B cell (primary cell): Measurements from ENCODE around the gene PGGHG. TPM values are rescaled to one million over a fixed set of nuclear protein-coding genes. Genes with fewer than 3 reads are reported as not detected.
"Not testable (repeated sequence)": the region's sequence is repeated elsewhere in the genome, so short reads cannot be mapped to it uniquely, and the experiment has no call there.

ENCODE experiments used
- ATAC-seq: fragments of 200-7000 bp; cut with Tn5 transposase; one replicate; pipeline ENCODE4 v1.10.0; 2021; ENCODE audit warnings: low read depth, mild to moderate bottlenecking, moderate number of reproducible peaks, moderate library complexity
- CTCF ChIA-PET: fragments of 350-600 bp; sonication (Branson Sonifier 250); formaldehyde crosslinking; loops from one replicate; lab custom pipeline; 2021; ENCODE audit warnings: antibody characterized with exemption, inconsistent platforms; lab: Charles Lee
- POLR2A ChIA-PET: fragments of 350-600 bp; sonication (Branson Sonifier 250); formaldehyde crosslinking; loops from one replicate; lab custom pipeline; 2021; ENCODE audit warnings: antibody characterized with exemption; lab: Charles Lee
- DNase-seq: peaks from one replicate; pipeline ENCODE4 v3.0.0; 2013
- H2AFZ ChIP-seq: 2 replicates; pipeline ENCODE4 v1.6.1; 2012; ENCODE audit warnings: mild to moderate bottlenecking, low read depth, low read length; ENCODE audit not compliant: insufficient read depth, poor library complexity, severe bottlenecking
- H3K27ac ChIP-seq, 2 donors: 1 replicate in 1 of 2; 2 replicates in 1 of 2; pipeline ENCODE4 v1.5.1; 2012 to 2013; ENCODE audit warnings: low read length in 2 of 2, mild to moderate bottlenecking in 2 of 2, moderate library complexity in 1 of 2
- H3K27me3 ChIP-seq, 4 experiments: fragments of 200-600 bp in 1 of 4; sonication (generic) in 1 of 4; replicated peaks in 1 of 4; 1 replicate in 2 of 4; 2 replicates in 2 of 4; pipeline versions ENCODE4 v1.6.1 to v1.7.0; 2013 to 2016; ENCODE audit warnings: low read length in 3 of 4, mild to moderate bottlenecking in 2 of 4, mixed read lengths in 1 of 4, moderate library complexity in 1 of 4; ENCODE audit not compliant: insufficient read depth in 4 of 4, control insufficient read depth in 3 of 4; ENCODE audit errors: control extremely low read depth in 1 of 4
- H3K36me3 ChIP-seq, 2 experiments: replicated peaks in 1 of 2; 1 replicate in 1 of 2; 2 replicates in 1 of 2; pipeline versions ENCODE4 v1.6.1 to v1.7.1; 2013; ENCODE audit warnings: low read length in 1 of 2; ENCODE audit not compliant: insufficient read depth in 2 of 2, control insufficient read depth in 1 of 2; ENCODE audit errors: control extremely low read depth in 1 of 2, extremely low read depth in 1 of 2
- H3K4me1 ChIP-seq, 2 donors: fragments of 200-600 bp in 1 of 2; sonication (generic) in 1 of 2; 1 replicate in 1 of 2; 2 replicates in 1 of 2; pipeline versions ENCODE4 v1.5.1 to v1.6.1; 2013 to 2017; ENCODE audit warnings: low read length in 2 of 2; ENCODE audit not compliant: control insufficient read depth in 2 of 2, insufficient read depth in 2 of 2
- H3K4me2 ChIP-seq: replicated peaks from 2 replicates; pipeline ENCODE3; 2012; ENCODE audit warnings: mild to moderate bottlenecking, low read depth, low read length; ENCODE audit not compliant: poor library complexity, severe bottlenecking
- H3K4me3 ChIP-seq, 5 experiments: fragments of 200-600 bp in 1 of 5; sonication (generic) in 1 of 5; 1 replicate in 3 of 5; 2 replicates in 2 of 5; pipeline versions ENCODE4 v1.5.1 to v1.7.0; 2011 to 2016; ENCODE audit warnings: low read length in 4 of 5, mild to moderate bottlenecking in 4 of 5, low read depth in 2 of 5, control low read depth in 1 of 5, moderate library complexity in 1 of 5; ENCODE audit not compliant: insufficient read depth in 1 of 5; ENCODE audit errors: control extremely low read depth in 1 of 5, extremely low read depth in 1 of 5
- H3K79me2 ChIP-seq: fragments of 200-600 bp; sonication (generic); one replicate; pipeline ENCODE4 v1.6.0; 2016; ENCODE audit warnings: low read length; ENCODE audit not compliant: control insufficient read depth, insufficient read depth
- H3K9ac ChIP-seq: fragments of 200-600 bp; sonication (generic); 2 replicates; pipeline ENCODE4 v1.6.1; 2017; ENCODE audit warnings: mild to moderate bottlenecking, low read length, moderate library complexity
- H3K9me3 ChIP-seq, 3 donors: one replicate each; pipeline versions ENCODE4 v1.6.1 to v1.7.1; 2013; ENCODE audit warnings: low read length in 2 of 3; ENCODE audit not compliant: control insufficient read depth in 2 of 3, insufficient read depth in 1 of 3; ENCODE audit errors: control extremely low read depth in 1 of 3
- H4K20me1 ChIP-seq: 2 replicates; pipeline ENCODE4 v1.6.0; 2012; ENCODE audit warnings: mild to moderate bottlenecking, low read length; ENCODE audit not compliant: insufficient read depth, control insufficient read depth, poor library complexity, severe bottlenecking
- H3K27ac Mint-ChIP-seq: one replicate; pipeline ENCODE4 v1.8.0; 2021; ENCODE audit warnings: mixed read lengths
- H3K27me3 Mint-ChIP-seq: one replicate; pipeline ENCODE4 v1.8.0; 2021; ENCODE audit warnings: mixed read lengths
- H3K4me1 Mint-ChIP-seq: one replicate; pipeline ENCODE4 v1.8.0; 2021; ENCODE audit warnings: mixed read lengths
- H3K4me3 Mint-ChIP-seq: one replicate; pipeline ENCODE4 v1.8.0; 2021; ENCODE audit warnings: mixed read lengths
- H3K9me3 Mint-ChIP-seq: one replicate; pipeline ENCODE4 v1.8.0; 2022; ENCODE audit warnings: mixed read lengths; ENCODE audit not compliant: insufficient read depth
- WGBS: methylation state at CpG from one replicate; pipeline ENCODE4 v1.1.5; 2013; ENCODE audit warnings: missing lambda C conversion rate; ENCODE audit not compliant: insufficient coverage; 5-methylcytosine and 5-hydroxymethylcytosine counted together
- intact Hi-C: fragments of 100-400 bp; cut with micrococcal nuclease; formaldehyde crosslinking; loops from one replicate; pipeline ENCODE4 v1.10.0; 2022
- polyA plus RNA-seq: library from polyadenylated mRNA; depleted of rRNA; stranded (reverse); fragments of >200 nt; gene quantifications from 2 replicates; pipeline ENCODE4 v1.2.3, GENCODE V29; 2012
- total RNA-seq, 2 donors: library from RNA; stranded (reverse); fragments of 120-200 nt in 1 of 2; gene quantifications; 1 replicate in 1 of 2; 2 replicates in 1 of 2; pipeline versions ENCODE4 v1.2.3 to v1.2.4, GENCODE V29; 2013 to 2022

PGGHG gene
- total and polyA plus RNA-seq, 2 donors (not counting 1 experiment from before 2014, with no cell fraction given): 159 to 264 TPM

- H3K4me1 Mint-ChIP-seq: peaks cover 53% of the 10 kb centered on the region
- H4K20me1 ChIP-seq, H3K27me3 ChIP-seq, H3K36me3 ChIP-seq, H3K27me3 Mint-ChIP-seq, H3K9me3 Mint-ChIP-seq, H2AFZ ChIP-seq, ATAC-seq, H3K9me3 ChIP-seq, DNase-seq: not testable (repeated sequence)
- peak overlapping the region; percentile 98 for H3K4me3 Mint-ChIP-seq
- Histone ChIP-seq H3K27ac (peak overlapping the region; percentile 56 to 82), H3K4me1 (peaks cover 36 to 64% of the 10 kb centered on the region in 2 donors), H3K79me2 (peaks cover 29% of the 10 kb centered on the region), H3K4me3 (peak overlapping the region; percentile 59 to 90 (median 72)), H3K9ac (peak overlapping the region; percentile 82), H3K4me2 (peak overlapping the region; percentile 75)
- CTCF ChIA-PET: interaction anchor here (0.6 to 1.7 kb wide), 8 partner anchors 8 to 97 kb away, joined by 3 to 8 read pairs (median 4); no protein-coding TSS in a partner anchor
- POLR2A ChIA-PET: interaction anchor here (1.0 to 1.4 kb wide), 4 partner anchors 8 to 58 kb away, joined by 3 to 5 read pairs (median 4); no protein-coding TSS in a partner anchor
- intact Hi-C loops: loop anchor here (5.0 kb wide), 1 partner anchor 42 kb away; no protein-coding TSS in a partner anchor
- 69% methylated on average over 13 of the region's 24 CpGs for WGBS
- peak overlapping the region; percentile 98 for H3K27ac Mint-ChIP-seq
These were observed 20.1 kb downstream of the PGGHG start for GRCh38 chr11:308740-309665.

GRCh38 chr11:309979-310572, 21.1 kb downstream of the PGGHG start:
- Mint-ChIP-seq H3K27ac (peak overlapping the region; percentile 98), H3K4me1 (peaks cover 57% of the 10 kb centered on the region), H3K4me3 (peak overlapping the region; percentile 98)
- H3K27me3 Mint-ChIP-seq, DNase-seq, H3K36me3 ChIP-seq, H3K9me3 Mint-ChIP-seq, H4K20me1 ChIP-seq, H3K9me3 ChIP-seq, ATAC-seq, H3K27me3 ChIP-seq: not testable (repeated sequence)
- Histone ChIP-seq H3K79me2 (peaks cover 35% of the 10 kb centered on the region), H3K27ac (peak overlapping the region; percentile 41 to 42), H3K4me1 (peaks cover 39 to 65% of the 10 kb centered on the region in 2 donors), H2AFZ (peak overlapping the region; percentile 32), H3K4me2 (peak overlapping the region; percentile 75), H3K4me3 (peak overlapping the region; percentile 23 to 90 (median 28)), H3K9ac (peak overlapping the region; percentile 15)
- ChIA-PET CTCF (interaction anchor here (0.6 to 1.7 kb wide), 8 partner anchors 7 to 96 kb away, joined by 3 to 8 read pairs (median 4); no protein-coding TSS in a partner anchor), POLR2A (interaction anchor here (1.2 to 1.3 kb wide), 2 partner anchors 43 to 45 kb away, joined by 4 to 5 read pairs; no protein-coding TSS in a partner anchor)
- 7% methylated on average over 2 of the region's 18 CpGs for WGBS
- intact Hi-C loops: loop anchor here (5.0 kb wide), 1 partner anchor 43 kb away; no protein-coding TSS in a partner anchor

- H3K27me3 ChIP-seq, POLR2A ChIA-PET, H2AFZ ChIP-seq, H3K9me3 ChIP-seq, H3K9me3 Mint-ChIP-seq, intact Hi-C loops, DNase-seq, H4K20me1 ChIP-seq, H3K36me3 ChIP-seq, H3K27me3 Mint-ChIP-seq: not testable (repeated sequence)
- Mint-ChIP-seq H3K27ac (peak overlapping the region; percentile 88), H3K4me1 (peaks cover 58% of the 10 kb centered on the region), H3K4me3 (peak overlapping the region; percentile 86)
- CTCF ChIA-PET: interaction anchor here (1.1 to 2.6 kb wide), 3 partner anchors 14 to 60 kb away, joined by 3 to 11 read pairs (median 6); no protein-coding TSS in a partner anchor
- peaks cover 41% of the 10 kb centered on the region for H3K79me2 ChIP-seq
- peak overlapping the region in 1 of 2 donors; percentile 89 for H3K27ac ChIP-seq
- H3K9ac ChIP-seq: peak overlapping the region; percentile 20
- WGBS: no CpG with 5 or more reads among the region's 71 CpGs
- peaks cover 44 to 73% of the 10 kb centered on the region in 2 donors for H3K4me1 ChIP-seq
- H3K4me2 ChIP-seq: peak overlapping the region; percentile 85
- H3K4me3 ChIP-seq: peak overlapping the region in 4 of 5 experiments; percentile 17 to 42 (median 33)
- peak; percentile 76 for ATAC-seq
These were observed 22.3 kb downstream of the PGGHG start for GRCh38 chr11:311013-311748.
